Ascending aorta (tissue), 2 donors: ENCODE data around the gene FCER1G. TPM values are rescaled to one million over a fixed set of nuclear protein-coding genes. Genes with fewer than 3 reads are reported as not detected.
"Not testable (repeated sequence)": the region's sequence is repeated elsewhere in the genome, so short reads cannot be mapped to it uniquely, and the experiment has no call there.

Experiments
- DNase-seq, 2 donors: peaks; one replicate each; pipeline ENCODE4 v3.0.0-alpha.2; 2019; ENCODE audit warnings: low spot score in 2 of 2
- H3K27ac ChIP-seq, 2 donors: fragments of 200-600 bp; sonication (generic); one replicate each; pipeline ENCODE4 v1.5.1; 2016 to 2017; ENCODE audit warnings: mild to moderate bottlenecking in 1 of 2
- H3K27me3 ChIP-seq: fragments of 200-600 bp; sonication (generic); one replicate; pipeline ENCODE4 v1.5.1; 2017
- H3K36me3 ChIP-seq, 2 donors: fragments of 200-600 bp; sonication (generic); one replicate each; pipeline ENCODE4 v1.5.1; 2016
- H3K4me1 ChIP-seq, 2 donors: fragments of 200-600 bp; sonication (generic); one replicate each; pipeline ENCODE4 v1.5.1; 2016 to 2017; ENCODE audit warnings: mild to moderate bottlenecking in 1 of 2
- H3K4me3 ChIP-seq, 2 donors: fragments of 200-600 bp; sonication (generic); one replicate each; pipeline ENCODE4 v1.5.1; 2016 to 2017; ENCODE audit warnings: mild to moderate bottlenecking in 1 of 2
- H3K9me3 ChIP-seq, 2 donors: fragments of 200-600 bp; sonication (generic); one replicate each; pipeline ENCODE4 v1.5.1; 2016
- CTCF ChIP-seq, 3 experiments: fragments of 200-600 bp in 2 of 3; fragments of 450-650 bp in 1 of 3; sonication (generic) in 2 of 3; IDR thresholded peaks; one replicate each; pipeline ENCODE4 v1.5.1; 2016 to 2019; ENCODE audit warnings: antibody characterized with exemption in 3 of 3, mild to moderate bottlenecking in 1 of 3, moderate library complexity in 1 of 3
- intact Hi-C: fragments of 100-400 bp; cut with DNase I; formaldehyde crosslinking; loops from one replicate; pipeline ENCODE4 v1.15.1; 2023
- total RNA-seq: library from RNA; depleted of rRNA; stranded (reverse); fragments of >200 nt; gene quantifications from one replicate; pipeline ENCODE4 v1.1.0, GENCODE V29; 2016

The FCER1G gene
- total RNA-seq, 1 donor from 2014 or later, result 69.9 TPM

- Histone ChIP-seq H3K4me1 (no peaks in the 10 kb centered on the region), H3K4me3 (no peak overlapping the region), H3K27me3 (no peaks in the 10 kb centered on the region), H3K36me3 (no peaks in the 10 kb centered on the region), H3K27ac (no peak overlapping the region), H3K9me3 (no peaks in the 10 kb centered on the region)
- TF ChIP-seq CTCF (IDR thresholded peaks at IDR 0.05), result no peak
- intact Hi-C loops, result no loop called here
- DNase-seq, result no peak
Observed at GRCh38 chr1:161242313-161242712, 27.2 kb downstream of the FCER1G start.

GRCh38 chr1:161244888-161245287 lies 29.8 kb downstream of the FCER1G start:
- no peak for TF ChIP-seq CTCF (IDR thresholded peaks at IDR 0.05)
- Histone ChIP-seq H3K4me3 (no peak overlapping the region), H3K36me3 (no peaks in the 10 kb centered on the region), H3K4me1 (no peaks in the 10 kb centered on the region), H3K9me3 (no peaks in the 10 kb centered on the region), H3K27ac (no peak overlapping the region), H3K27me3 (no peaks in the 10 kb centered on the region)
- intact Hi-C loops, result no loop called here
- DNase-seq, result no peak

- H3K27ac ChIP-seq, result not testable (repeated sequence)
Observed at GRCh38 chr1:161250100-161250499, 35.0 kb downstream of the FCER1G start.

GRCh38 chr1:161250829-161251228 lies 35.7 kb downstream of the FCER1G start:
- H3K36me3 ChIP-seq, result no peaks in the 10 kb centered on the region

More at GRCh38 chr1:161250100-161250499, 35.0 kb downstream of the FCER1G start:
- H3K4me3 ChIP-seq, intact Hi-C loops, DNase-seq, H3K27me3 ChIP-seq, H3K9me3 ChIP-seq, H3K4me1 ChIP-seq, H3K36me3 ChIP-seq: not testable (repeated sequence)

GRCh38 chr1:161251579-161251978 lies 36.5 kb downstream of the FCER1G start:
- Histone ChIP-seq H3K27ac (no peak overlapping the region), H3K9me3 (no peaks in the 10 kb centered on the region), H3K36me3 (no peaks in the 10 kb centered on the region), H3K4me1 (no peaks in the 10 kb centered on the region), H3K27me3 (no peaks in the 10 kb centered on the region), H3K4me3 (no peak overlapping the region)
- intact Hi-C loops, result no loop called here
- no peak for TF ChIP-seq CTCF (IDR thresholded peaks at IDR 0.05)
- DNase-seq, result no peak

More at GRCh38 chr1:161250829-161251228, 35.7 kb downstream of the FCER1G start:
- no peaks in the 10 kb centered on the region for H3K4me1 ChIP-seq
- no peaks in the 10 kb centered on the region for H3K27me3 ChIP-seq
- TF ChIP-seq CTCF (IDR thresholded peaks at IDR 0.05), result no peak
- no peak overlapping the region for H3K4me3 ChIP-seq
- DNase-seq, result no peak
- intact Hi-C loops, result no loop called here
- H3K27ac ChIP-seq, result no peak overlapping the region
- no peaks in the 10 kb centered on the region for H3K9me3 ChIP-seq

- H3K36me3 ChIP-seq, H3K27ac ChIP-seq, DNase-seq, H3K9me3 ChIP-seq, intact Hi-C loops, H3K27me3 ChIP-seq, H3K4me3 ChIP-seq, H3K4me1 ChIP-seq: not testable (repeated sequence)
Observed at GRCh38 chr1:161255302-161255701, 40.2 kb downstream of the FCER1G start.

GRCh38 chr1:161255955-161256520 lies 40.9 kb downstream of the FCER1G start:
- DNase-seq, H3K27me3 ChIP-seq, H3K36me3 ChIP-seq, H3K4me3 ChIP-seq, H3K9me3 ChIP-seq, H3K4me1 ChIP-seq, H3K27ac ChIP-seq, intact Hi-C loops: not testable (repeated sequence)

- H3K4me1 ChIP-seq, H3K9me3 ChIP-seq, DNase-seq, H3K4me3 ChIP-seq, H3K27ac ChIP-seq, intact Hi-C loops, H3K27me3 ChIP-seq, H3K36me3 ChIP-seq: not testable (repeated sequence)
Observed at GRCh38 chr1:161257109-161257508, 42.0 kb downstream of the FCER1G start.
